NOMO-1 (cell line): ENCODE results near the gene CEP135.
"Not testable (repeated sequence)": the region's sequence is repeated elsewhere in the genome, so short reads cannot be mapped to it uniquely, and the experiment has no call there.

Source experiments
- DNase-seq, 2 experiments: peaks; one replicate each; lab custom pipeline; 2025; ENCODE audit not compliant: unreplicated experiment in 2 of 2; lab: John Stamatoyannopoulos, UW

The CEP135 gene

DNA sequence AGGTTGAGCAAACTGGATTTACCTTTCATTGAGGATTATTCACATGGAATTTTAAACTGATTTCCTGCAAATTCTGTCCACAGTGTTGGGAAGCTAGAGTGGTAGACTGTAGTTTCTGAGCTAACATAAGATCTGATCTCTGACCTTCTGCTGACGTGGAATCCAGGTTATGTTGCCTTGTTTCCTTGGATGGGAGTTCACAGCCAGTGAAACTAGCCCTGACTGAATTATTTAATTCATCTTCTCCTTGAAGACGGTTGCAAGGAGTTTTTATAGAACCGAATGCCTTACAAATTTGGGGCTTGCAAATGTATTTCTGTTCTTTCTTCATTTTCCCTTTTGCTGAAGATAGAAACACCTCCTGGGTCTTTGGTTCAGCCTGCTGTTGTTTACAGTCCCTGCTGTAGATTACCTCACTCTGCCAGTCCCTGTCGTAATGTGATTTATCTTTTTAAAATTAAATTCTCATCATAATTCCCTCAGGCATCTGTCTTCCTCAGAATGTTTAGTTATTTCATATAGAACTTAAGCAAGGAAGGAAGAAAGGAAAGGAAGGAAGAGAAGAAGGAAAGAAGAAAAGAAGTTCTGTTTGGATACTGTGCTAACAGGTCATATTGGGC, 113.9 kb downstream of the CEP135 start:
- no peak for DNase-seq

DNA sequence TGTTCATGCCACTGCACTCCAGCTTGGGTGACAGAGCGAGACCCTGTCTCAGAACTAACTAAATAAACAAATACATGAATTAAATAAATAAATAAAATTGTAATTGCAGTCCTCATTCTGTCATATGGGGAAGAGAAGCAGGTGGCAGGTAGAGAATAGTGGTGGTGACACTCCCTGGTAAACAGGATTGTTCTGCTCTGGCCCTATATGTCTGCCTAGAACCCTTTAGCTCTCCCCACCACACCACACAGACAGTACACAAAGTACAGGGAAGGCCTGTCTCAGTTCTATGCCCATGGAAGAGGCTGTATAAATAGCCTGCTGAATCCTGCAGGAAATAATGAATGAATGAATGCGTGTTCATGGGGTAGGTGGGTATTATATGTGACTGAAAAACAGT, 117.7 kb downstream of the CEP135 start:
- DNase-seq: no peak

DNA sequence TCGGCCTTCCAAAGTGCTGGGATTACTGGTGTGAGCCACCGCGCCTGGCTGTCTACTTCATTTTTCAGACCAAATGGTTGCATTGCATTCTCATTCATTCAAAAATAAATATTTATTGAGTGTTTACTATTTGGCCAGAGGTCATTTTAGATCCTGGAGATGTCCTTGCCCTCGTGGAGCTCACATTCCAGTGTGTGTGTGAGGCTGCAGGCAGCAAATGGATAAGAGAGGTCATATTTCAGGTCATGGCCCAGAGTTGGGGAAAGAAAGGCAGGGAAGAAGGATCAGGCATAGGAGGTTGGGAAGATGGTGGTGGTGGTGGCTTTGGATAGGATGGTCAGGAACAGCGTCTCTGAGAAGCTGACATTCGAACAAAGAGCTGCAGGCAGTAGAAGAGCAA, 119.1 kb downstream of the CEP135 start:
- DNase-seq: no peak

DNA sequence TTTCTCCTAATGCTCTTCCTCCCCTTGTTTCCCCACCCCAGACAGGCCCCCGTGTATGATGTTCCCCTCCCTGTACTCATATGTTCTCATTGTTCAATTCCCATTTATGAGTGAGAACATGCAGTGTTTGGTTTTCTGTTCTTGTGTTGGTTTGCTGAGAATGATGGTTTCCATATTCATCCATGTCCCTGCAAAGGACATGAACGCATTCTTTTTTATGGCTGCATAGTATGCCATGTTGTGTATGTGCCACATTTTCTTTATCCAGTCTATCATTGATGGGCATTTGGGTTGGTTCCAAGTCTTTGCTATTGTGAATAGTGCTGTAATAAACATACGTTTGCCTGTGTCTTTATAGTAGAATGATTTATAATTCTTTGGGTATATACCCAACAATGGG, 124.0 kb downstream of the CEP135 start:
- DNase-seq: not testable (repeated sequence)

DNA sequence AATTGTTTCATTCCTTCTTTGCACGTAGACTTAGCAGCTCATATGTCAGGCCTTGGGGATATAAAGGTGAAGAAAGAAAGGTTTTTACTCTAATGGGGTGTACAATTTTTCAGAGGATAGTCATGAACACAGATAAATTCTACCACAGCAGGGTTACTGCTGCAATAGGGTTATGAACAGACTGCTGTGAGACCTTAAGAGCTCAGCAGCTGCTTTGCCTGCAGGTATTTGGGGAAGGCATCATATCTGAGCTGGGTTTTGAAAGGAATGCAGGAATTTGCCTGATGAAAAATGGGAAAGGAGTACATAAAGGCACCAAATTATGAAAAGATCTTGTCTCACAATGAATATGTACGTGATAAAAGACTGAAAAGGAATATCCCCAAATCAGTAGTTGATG, 128.9 kb downstream of the CEP135 start:
- DNase-seq: no peak

DNA sequence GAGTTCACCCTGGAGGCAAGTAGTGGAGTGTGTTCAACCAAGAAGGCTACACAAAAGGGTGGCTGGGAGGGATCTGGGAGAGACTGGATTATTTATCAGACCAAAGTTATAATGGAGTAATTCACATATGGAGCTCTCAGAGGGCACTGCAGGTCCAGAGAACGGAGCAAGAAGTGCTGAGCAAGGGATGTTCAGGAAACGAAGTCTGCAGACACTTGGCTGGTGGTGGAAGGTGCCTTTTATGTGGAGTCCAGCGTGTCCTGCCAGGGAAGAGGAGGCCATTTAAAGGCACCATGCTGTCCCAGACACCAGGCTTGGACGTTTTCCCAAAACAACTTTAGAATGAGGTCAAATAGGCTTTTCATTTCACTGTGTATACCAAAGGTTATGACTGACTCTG, 130.1 kb downstream of the CEP135 start:
- no peak for DNase-seq

DNA sequence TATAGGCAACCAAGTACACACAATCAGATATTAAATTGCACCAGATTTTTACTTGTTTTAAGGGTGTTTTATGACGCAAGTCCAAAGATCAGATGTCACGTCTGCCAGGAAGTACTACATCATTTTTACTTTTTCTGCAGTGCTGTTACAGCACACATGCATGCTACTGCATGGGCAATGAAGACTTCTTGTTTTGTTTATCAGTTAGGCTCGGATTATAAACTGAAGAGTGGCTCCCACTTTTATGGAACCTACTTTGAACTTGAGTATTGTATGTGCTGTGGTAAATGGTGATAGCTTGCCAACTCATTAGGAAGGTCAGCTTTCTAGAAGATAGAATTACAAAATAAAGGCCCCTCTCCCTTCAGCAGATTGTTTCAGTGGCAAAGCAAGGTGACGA, 131.6 kb downstream of the CEP135 start:
- no peak for DNase-seq

DNA sequence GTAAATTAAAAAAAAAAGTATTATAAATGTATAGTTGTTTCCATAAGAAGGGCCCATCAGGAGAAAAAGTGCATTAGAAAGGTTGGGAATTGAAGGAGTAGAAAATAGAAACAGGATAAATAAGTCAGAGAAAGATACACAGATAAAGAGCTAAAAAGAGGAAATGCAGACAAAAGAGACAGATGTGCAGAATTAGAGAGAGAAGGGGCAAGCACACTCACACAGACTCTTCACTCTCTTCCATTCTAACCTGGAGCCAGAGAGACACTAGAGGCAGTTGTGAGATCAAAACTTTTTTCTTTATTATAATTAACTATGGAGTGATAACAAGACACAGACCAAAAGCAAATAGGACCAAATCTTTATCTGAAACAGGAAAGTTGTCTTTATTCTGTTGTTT, 134.1 kb downstream of the CEP135 start:
- DNase-seq: no peak
